Sigmoid colon (tissue), 7 donors: Measurements from ENCODE around the gene SMAP2. TPM values are rescaled to one million over a fixed set of nuclear protein-coding genes. Genes with fewer than 3 reads are reported as not detected.

ENCODE experiments used
- DNase-seq: peaks from one replicate; pipeline ENCODE4 v3.0.0-alpha.2; 2019
- H3K27ac ChIP-seq, 4 donors: fragments of 200-600 bp; sonication (generic); one replicate each; pipeline ENCODE4 v1.5.1; 2016 to 2019; ENCODE audit warnings: mild to moderate bottlenecking in 1 of 4
- H3K27me3 ChIP-seq, 3 donors: fragments of 200-600 bp; sonication (generic); one replicate each; pipeline ENCODE4 v1.5.1; 2019; ENCODE audit warnings: mild to moderate bottlenecking in 1 of 3
- H3K36me3 ChIP-seq, 4 donors: fragments of 200-600 bp; sonication (generic); one replicate each; pipeline ENCODE4 v1.5.1; 2016 to 2019
- H3K4me1 ChIP-seq, 4 donors: fragments of 200-600 bp; sonication (generic); one replicate each; pipeline ENCODE4 v1.5.1; 2017 to 2019
- H3K4me3 ChIP-seq, 4 donors: fragments of 200-600 bp; sonication (generic); one replicate each; pipeline ENCODE4 v1.5.1; 2017 to 2019; ENCODE audit warnings: mild to moderate bottlenecking in 2 of 4, moderate library complexity in 1 of 4
- H3K9me3 ChIP-seq, 4 donors: fragments of 200-600 bp in 3 of 4; sonication (generic) in 3 of 4; one replicate each; pipeline versions ENCODE4 v1.5.1 to v1.6.1; 2013 to 2019
- EP300 ChIP-seq, 4 donors: sonication (generic); formaldehyde crosslinking; IDR thresholded peaks; one replicate each; pipeline ENCODE4 v1.6.1; 2017; ENCODE audit warnings: antibody characterized with exemption in 4 of 4
- POLR2A ChIP-seq, 2 donors: fragments of 450-650 bp; IDR thresholded peaks; one replicate each; pipeline ENCODE4 v1.6.1; 2016; ENCODE audit warnings: antibody characterized with exemption in 2 of 2, mild to moderate bottlenecking in 2 of 2, moderate library complexity in 2 of 2
- POLR2AphosphoS5 ChIP-seq, 4 donors: sonication (generic); formaldehyde crosslinking; IDR thresholded peaks; one replicate each; pipeline ENCODE4 v1.6.1; 2017; ENCODE audit warnings: antibody characterized with exemption in 4 of 4
- WGBS, 2 donors: extraction: QIAGEN DNeasy Blood & Tissue Kit; methylation state at CpG; one replicate each; pipeline ENCODE4 v1.1.7; 2013; 5-methylcytosine and 5-hydroxymethylcytosine counted together
- intact Hi-C: fragments of 100-400 bp; cut with DNase I; formaldehyde crosslinking; loops from one replicate; pipeline ENCODE4 v1.15.1; 2023
- polyA plus RNA-seq, 3 donors: library from polyadenylated mRNA; stranded (reverse); fragments of 200-250 nt; gene quantifications; one replicate each; pipeline ENCODE4 v1.2.3, GENCODE V29; 2013
- total RNA-seq, 4 donors: library from RNA; depleted of rRNA; stranded (reverse); fragments of >200 nt; gene quantifications; one replicate each; pipeline ENCODE4 v1.1.0, GENCODE V29; 2016
- TF ChIP-seq, protein P1 (sequence below), 4 experiments: fragments of 450-650 bp in 3 of 4; fragments of 200-600 bp in 1 of 4; IDR thresholded peaks; one replicate each; pipeline ENCODE4 v1.5.1; 2016 to 2019; ENCODE audit warnings: antibody characterized with exemption in 4 of 4, mild to moderate bottlenecking in 3 of 4, moderate library complexity in 2 of 4
- donor health status: healthy with polysubstance abuse.
- donor health status: Bipolar disorder and iron deficiency.
- donor health status: healthy.

SMAP2 gene
- total and polyA plus RNA-seq, 7 donors: 20.5 to 113 (median 24.3) TPM

DNA sequence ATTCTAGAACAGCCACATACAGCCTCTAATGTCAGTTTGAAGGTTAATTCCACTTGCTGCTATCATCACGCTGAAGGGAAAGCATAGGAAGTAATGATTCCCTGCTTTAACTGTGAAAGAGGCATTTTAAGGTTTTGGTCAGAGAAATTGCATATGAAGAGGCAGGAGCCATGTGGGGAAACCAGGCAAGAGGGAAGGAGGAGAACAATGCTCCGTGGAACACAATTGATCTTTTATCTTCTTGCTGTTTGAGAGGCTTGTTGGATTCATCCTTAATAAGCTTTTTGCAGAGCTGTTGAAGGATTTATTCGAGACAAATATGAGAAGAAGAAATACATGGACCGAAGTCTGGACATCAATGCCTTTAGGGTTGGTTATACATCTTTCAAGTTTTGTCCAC lies 35.9 kb downstream of the SMAP2 start:
- Histone ChIP-seq H3K4me1 (peaks cover 0 to 7% (median 0%) of the 10 kb centered on the region in 4 donors), H3K9me3 (no peaks in the 10 kb centered on the region), H3K27me3 (no peaks in the 10 kb centered on the region), H3K4me3 (no peak overlapping the region), H3K27ac (no peak overlapping the region), H3K36me3 (peaks cover 0 to 41% (median 12%) of the 10 kb centered on the region in 4 donors)
- TF ChIP-seq, protein P1, sequence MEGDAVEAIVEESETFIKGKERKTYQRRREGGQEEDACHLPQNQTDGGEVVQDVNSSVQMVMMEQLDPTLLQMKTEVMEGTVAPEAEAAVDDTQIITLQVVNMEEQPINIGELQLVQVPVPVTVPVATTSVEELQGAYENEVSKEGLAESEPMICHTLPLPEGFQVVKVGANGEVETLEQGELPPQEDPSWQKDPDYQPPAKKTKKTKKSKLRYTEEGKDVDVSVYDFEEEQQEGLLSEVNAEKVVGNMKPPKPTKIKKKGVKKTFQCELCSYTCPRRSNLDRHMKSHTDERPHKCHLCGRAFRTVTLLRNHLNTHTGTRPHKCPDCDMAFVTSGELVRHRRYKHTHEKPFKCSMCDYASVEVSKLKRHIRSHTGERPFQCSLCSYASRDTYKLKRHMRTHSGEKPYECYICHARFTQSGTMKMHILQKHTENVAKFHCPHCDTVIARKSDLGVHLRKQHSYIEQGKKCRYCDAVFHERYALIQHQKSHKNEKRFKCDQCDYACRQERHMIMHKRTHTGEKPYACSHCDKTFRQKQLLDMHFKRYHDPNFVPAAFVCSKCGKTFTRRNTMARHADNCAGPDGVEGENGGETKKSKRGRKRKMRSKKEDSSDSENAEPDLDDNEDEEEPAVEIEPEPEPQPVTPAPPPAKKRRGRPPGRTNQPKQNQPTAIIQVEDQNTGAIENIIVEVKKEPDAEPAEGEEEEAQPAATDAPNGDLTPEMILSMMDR (IDR thresholded peaks at IDR 0.05): no peak
- no peak for TF ChIP-seq EP300 (IDR thresholded peaks at IDR 0.05)
- no peak for TF ChIP-seq POLR2A (IDR thresholded peaks at IDR 0.05)
- TF ChIP-seq POLR2AphosphoS5 (IDR thresholded peaks at IDR 0.05): no peak
- no peak for DNase-seq
- intact Hi-C loops: no loop called here
- WGBS, 2 donors: 94 to 97% methylated on average over 4 of the region's 4 CpGs

DNA sequence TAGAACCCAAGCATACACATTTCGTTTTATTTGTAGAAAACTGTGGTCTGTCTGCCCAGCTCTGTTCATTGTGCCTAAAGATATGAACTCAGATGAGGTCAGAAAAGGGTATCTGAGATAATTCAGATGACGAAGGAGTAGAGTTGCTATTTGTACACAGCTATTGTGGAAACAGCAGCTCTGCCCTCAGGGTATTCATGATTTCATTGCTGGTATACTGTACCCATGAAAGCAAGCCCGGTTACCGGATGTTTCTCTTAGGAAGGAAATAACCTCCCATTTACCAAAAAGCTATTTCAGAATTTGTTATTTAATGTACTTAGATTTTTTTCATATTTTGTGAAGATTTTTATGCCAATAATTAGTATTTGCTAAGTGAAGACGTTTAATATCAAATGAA lies 37.8 kb downstream of the SMAP2 start:
- H3K27me3 ChIP-seq: no peaks in the 10 kb centered on the region
- TF ChIP-seq POLR2A (IDR thresholded peaks at IDR 0.05) (no peak), EP300 (IDR thresholded peaks at IDR 0.05) (no peak), POLR2AphosphoS5 (IDR thresholded peaks at IDR 0.05) (no peak)
- TF ChIP-seq, protein P1 (IDR thresholded peaks at IDR 0.05): no peak
- WGBS, 2 donors: 93 to 94% methylated on average over 5 of the region's 5 CpGs
- no peak overlapping the region for H3K4me3 ChIP-seq
- H3K36me3 ChIP-seq: peaks cover 0 to 60% (median 21%) of the 10 kb centered on the region in 4 donors
- H3K27ac ChIP-seq: no peak overlapping the region
- no peaks in the 10 kb centered on the region for H3K9me3 ChIP-seq
- DNase-seq: no peak
- intact Hi-C loops: no loop called here
- H3K4me1 ChIP-seq: no peaks in the 10 kb centered on the region

DNA sequence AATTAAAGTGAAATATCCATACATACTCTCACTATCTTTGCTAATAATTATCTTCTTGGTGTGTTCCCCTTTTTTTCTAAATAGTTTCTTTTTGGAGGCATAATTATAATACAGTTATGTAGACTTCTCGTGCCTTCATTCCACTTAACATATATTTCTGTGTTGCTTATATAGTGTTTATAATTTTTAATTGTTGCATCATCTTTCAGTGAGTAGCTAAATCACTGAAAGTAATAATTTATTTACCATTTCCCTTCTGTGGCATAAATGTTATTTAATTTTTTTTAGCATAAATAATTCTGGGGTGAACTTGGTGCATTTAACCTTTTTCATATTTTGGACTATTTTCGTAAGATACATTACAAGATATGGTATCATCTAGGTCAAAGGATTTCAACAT lies 38.3 kb downstream of the SMAP2 start:
- H3K4me1 ChIP-seq: no peaks in the 10 kb centered on the region
- TF ChIP-seq, protein P1 (IDR thresholded peaks at IDR 0.05): no peak
- no peak for TF ChIP-seq EP300 (IDR thresholded peaks at IDR 0.05)
- TF ChIP-seq POLR2A (IDR thresholded peaks at IDR 0.05): no peak
- no peak for TF ChIP-seq POLR2AphosphoS5 (IDR thresholded peaks at IDR 0.05)
- peaks cover 0 to 65% (median 26%) of the 10 kb centered on the region in 4 donors for H3K36me3 ChIP-seq
- no peak overlapping the region for H3K27ac ChIP-seq
- no peak for DNase-seq
- intact Hi-C loops: no loop called here
- H3K27me3 ChIP-seq: no peaks in the 10 kb centered on the region
- no peak overlapping the region for H3K4me3 ChIP-seq
- no peaks in the 10 kb centered on the region for H3K9me3 ChIP-seq
- WGBS, 2 donors: 72 to 94% methylated on average over 2 of the region's 2 CpGs

DNA sequence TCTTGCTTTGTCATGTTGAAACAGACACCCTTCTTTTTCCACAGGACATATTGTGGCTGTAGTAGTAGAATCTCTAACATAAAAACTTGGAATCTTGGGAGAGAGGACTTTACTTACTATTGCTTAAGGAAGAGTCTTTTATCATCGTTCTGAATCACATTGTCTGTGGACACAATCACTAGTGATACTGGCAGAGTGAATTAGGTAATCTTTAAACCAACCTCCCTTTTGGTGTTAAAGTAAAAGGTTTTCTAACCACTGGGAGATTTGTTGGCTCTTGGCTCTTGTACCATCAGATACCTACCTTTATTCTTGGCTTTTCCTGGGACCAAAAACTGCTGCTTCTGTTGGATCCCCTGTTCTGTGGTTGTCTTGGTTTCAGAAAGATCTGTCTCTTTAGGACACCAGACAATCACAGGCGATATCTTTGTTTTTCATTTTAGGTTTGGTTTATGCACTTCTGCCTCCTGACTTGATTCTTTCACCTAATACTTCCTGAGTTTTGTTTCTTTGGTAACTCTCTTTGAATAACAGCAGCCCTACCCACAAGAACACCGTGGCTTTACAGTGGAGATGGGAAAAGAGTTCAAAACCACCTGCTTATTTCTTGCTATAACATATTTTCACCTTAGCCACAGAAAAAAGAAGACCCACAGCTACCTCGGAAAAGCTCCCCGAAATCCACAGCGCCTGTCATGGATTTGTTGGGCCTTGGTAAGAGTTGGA lies 40.2 kb downstream of the SMAP2 start:
- no peaks in the 10 kb centered on the region for H3K27me3 ChIP-seq
- 85 to 91% methylated on average over 6 of the region's 6 CpGs for WGBS, 2 donors
- peaks cover 0 to 82% (median 29%) of the 10 kb centered on the region in 4 donors for H3K36me3 ChIP-seq
- TF ChIP-seq, protein P1 (IDR thresholded peaks at IDR 0.05): no peak
- TF ChIP-seq POLR2A (IDR thresholded peaks at IDR 0.05) (no peak), POLR2AphosphoS5 (IDR thresholded peaks at IDR 0.05) (no peak), EP300 (IDR thresholded peaks at IDR 0.05) (no peak)
- DNase-seq: no peak
- H3K4me1 ChIP-seq: no peaks in the 10 kb centered on the region
- no peak overlapping the region for H3K4me3 ChIP-seq
- intact Hi-C loops: no loop called here
- no peak overlapping the region for H3K27ac ChIP-seq
- no peaks in the 10 kb centered on the region for H3K9me3 ChIP-seq
